Omental fat pad (tissue), 4 donors: ENCODE results near the gene SGPL1. TPM values are rescaled to one million over a fixed set of nuclear protein-coding genes. Genes with fewer than 3 reads are reported as not detected.

Experiments
- ATAC-seq: fragments of 150-250 bp; one replicate; pipeline ENCODE4 v1.9.1; 2016; ENCODE audit warnings: mild to moderate bottlenecking, moderate library complexity; ENCODE audit not compliant: low FRiP score
- DNase-seq: peaks from one replicate; pipeline ENCODE4 v3.0.0-alpha.2; 2019; ENCODE audit warnings: low spot score
- total RNA-seq, 4 donors: library from RNA; depleted of rRNA; stranded (reverse); fragments of >200 nt; gene quantifications; one replicate each; pipeline ENCODE4 v1.1.0, GENCODE V29; 2016
- TF ChIP-seq, protein P1 (sequence below), 3 donors: fragments of 450-650 bp; IDR thresholded peaks; one replicate each; pipeline ENCODE4 v1.5.1; 2016 to 2017; ENCODE audit warnings: antibody characterized with exemption in 3 of 3, mild to moderate bottlenecking in 3 of 3, moderate library complexity in 2 of 3

SGPL1 gene
- total RNA-seq, 4 donors from 2014 or later = 27.8 to 35.3 (median 30.2) TPM

DNA sequence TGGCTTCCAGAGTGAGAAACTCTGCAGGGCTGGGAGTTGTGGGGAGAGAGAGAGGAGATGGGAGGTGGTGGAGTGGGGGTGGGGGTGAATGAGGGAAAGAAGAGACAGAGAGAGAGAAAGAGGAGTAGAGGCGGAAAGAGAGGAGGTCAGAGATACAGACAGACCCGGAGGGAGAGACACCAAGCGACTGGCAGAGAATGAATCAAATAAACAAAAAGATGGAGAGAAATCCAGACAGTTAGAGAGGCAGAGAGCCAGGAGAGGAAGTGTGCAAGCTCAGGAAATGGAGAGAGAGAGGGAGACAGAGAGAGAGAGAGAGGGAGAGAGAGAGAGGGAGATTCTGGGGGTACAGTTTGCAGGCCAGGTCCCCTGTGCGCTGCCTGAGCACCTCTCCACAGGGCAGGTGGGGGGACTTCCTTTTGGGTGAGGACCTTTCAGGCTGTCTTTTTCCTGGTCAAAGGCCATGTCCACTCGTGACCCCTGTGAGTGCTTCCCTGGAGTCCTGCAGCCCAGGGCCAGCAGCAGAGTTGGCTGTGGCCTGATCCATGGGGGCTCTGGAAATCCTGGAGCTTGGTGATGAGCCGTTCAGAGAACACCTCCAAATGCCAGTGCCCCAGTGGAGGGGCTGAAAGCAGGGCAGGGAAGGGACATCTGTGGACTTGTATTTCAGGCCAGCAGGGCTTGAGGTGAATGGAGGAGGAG, 97.6 kb downstream of the SGPL1 start:
- TF ChIP-seq, protein P1, sequence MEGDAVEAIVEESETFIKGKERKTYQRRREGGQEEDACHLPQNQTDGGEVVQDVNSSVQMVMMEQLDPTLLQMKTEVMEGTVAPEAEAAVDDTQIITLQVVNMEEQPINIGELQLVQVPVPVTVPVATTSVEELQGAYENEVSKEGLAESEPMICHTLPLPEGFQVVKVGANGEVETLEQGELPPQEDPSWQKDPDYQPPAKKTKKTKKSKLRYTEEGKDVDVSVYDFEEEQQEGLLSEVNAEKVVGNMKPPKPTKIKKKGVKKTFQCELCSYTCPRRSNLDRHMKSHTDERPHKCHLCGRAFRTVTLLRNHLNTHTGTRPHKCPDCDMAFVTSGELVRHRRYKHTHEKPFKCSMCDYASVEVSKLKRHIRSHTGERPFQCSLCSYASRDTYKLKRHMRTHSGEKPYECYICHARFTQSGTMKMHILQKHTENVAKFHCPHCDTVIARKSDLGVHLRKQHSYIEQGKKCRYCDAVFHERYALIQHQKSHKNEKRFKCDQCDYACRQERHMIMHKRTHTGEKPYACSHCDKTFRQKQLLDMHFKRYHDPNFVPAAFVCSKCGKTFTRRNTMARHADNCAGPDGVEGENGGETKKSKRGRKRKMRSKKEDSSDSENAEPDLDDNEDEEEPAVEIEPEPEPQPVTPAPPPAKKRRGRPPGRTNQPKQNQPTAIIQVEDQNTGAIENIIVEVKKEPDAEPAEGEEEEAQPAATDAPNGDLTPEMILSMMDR (IDR thresholded peaks at IDR 0.05) = no peak
- ATAC-seq (no peak), DNase-seq (no peak)

DNA sequence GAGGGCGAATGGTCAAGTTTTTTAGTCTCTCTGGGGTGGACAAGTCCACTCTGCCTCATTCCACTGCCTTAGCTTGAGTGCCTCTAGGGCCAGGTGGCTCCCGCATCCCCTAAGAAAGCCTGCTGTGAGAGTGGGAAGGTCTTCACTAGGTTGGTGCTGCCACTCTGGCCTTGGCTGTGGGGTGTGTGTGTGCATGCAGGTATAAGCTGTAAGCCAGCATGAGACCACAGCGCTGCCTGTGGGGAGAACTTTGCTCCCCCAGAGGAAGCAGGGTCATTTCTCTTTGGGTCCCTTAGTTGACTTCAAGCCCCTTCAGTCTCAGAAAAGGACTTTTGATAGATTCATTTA, 98.1 kb downstream of the SGPL1 start:
- TF ChIP-seq, protein P1 (IDR thresholded peaks at IDR 0.05) = no peak
- no peak for DNase-seq
- ATAC-seq = no peak

DNA sequence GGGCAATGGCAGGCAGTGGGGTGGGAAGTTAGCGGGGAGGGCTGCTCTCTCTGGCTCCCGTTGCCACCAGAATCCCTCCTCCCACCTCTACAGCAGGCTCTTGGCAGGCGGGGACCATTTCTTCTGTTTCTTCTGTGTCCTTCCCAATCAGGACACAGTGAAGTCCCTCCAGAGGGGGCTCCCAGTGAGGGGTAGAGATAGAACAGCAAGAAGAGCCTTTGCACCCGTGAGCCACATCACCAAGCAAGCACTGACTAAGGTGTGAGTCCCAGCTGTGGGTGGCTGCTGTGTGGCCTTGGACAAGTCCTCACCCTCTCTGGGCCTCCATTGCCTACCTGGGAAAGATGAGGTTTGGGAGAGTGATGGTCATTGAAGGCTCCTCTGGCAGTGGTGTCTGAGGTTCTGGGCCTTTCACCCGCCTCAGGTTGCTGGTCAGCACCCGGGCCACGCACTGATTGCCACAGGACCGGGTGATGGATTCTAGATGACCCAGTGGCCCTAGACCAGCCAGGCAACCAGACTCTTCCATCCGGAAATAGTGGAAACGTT, 98.6 kb downstream of the SGPL1 start:
- no peak for DNase-seq
- TF ChIP-seq, protein P1 (IDR thresholded peaks at IDR 0.05) = no peak
- ATAC-seq = no peak

DNA sequence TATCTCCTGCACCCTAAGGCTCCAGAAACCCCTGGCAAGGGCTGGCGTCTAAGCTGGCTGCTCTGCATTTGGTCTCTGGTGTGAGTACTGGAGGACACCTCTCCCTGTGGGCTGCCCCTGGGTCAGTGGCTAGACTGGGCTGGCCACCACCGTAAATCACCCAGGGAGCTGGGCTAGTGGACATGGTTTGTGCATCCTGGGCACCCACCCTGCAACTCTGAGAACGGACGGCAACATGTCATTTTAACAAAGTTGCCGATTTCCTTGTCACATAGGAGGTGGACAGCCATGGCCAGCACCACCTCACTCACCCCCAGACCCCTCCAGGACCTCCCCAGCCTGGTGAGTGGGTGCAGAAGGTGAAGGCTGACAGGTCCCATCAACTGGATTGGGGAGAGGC, 99.5 kb downstream of the SGPL1 start:
- ATAC-seq (no peak), DNase-seq (no peak)
- TF ChIP-seq, protein P1 (IDR thresholded peaks at IDR 0.05) = no peak

DNA sequence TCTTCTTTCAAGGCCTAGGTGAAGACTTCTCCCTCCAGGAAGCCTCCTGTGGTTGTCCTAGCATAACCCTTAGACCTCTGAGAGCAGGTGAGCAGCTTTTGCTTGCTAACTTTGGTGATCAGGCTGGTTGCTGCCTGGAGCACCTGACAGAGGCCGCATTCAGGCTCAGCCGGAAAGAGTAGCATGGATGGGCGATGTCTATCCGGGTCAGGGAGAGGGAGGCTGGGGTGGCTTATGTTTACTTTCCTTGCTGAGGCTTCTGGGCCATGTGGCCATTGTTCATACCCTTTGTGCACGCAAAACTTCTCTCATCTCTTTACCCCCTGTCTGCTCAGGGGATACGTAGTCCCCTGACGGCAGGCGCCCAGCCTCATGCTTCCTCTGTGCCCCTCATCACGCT, 100.1 kb downstream of the SGPL1 start:
- TF ChIP-seq, protein P1 (IDR thresholded peaks at IDR 0.05) = no peak
- DNase-seq (no peak), ATAC-seq (no peak)

DNA sequence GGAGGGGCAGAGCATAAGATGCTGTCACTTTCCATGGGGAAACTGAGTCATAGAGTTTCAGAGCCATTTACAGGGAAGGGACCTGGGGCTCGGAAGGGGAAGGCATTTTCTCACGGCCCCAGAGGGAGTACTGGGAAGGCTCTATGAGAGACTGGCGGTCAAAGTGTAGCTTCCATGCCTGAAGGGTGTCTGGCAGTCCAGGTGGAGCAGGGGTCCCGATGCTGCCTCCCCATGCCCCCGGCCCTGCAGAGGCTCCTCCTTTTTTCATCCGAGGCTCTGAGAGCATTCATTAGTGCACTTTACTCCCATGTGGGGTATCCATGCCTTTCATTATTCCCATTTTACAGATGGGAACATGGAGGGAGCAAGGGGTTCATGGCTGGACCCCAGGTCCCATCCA, 100.5 kb downstream of the SGPL1 start:
- DNase-seq (no peak), ATAC-seq (no peak)

More for the DNA sequence above, 100.5 kb downstream of the SGPL1 start:
- TF ChIP-seq, protein P1 (IDR thresholded peaks at IDR 0.05) = no peak
